ENCODE results near the gene TNFSF11.

The TNFSF11 gene

DNA sequence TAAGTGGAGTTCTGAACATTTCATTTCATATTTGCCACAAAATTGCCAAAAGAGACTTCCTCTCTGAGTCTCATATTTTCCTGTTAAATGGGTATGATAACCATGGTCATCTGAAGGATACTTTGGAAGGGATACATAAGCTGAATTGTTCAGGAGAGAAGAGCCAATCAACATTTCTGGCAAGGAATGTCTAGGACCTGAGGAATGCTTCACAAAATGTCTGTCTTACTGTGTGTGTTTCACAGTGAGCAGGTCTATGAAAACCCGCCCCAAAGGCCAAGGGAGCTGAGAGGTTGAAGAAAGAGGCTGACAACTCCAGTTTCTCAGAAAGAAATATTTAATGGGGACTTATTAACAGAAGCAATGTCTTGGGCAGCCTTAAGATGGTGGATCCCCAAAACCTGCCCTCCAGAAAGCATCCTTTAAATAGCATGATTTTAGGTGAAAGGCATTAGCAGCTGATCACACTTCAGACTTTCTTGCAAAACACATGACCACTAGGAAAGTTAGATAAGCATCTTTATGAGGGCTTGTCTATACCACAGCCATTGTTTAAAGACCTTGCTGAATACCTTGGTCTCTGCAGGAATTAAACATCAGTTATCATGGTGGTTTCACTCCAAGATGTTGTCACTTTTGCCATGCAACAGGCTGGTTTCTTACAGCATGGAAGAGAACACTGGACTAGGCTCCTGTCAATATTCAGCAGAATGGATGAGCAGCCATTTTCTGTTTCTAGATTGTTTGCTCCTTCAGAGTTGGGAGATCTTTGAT, 78.9 kb downstream of the TNFSF11 start:
- no peak overlapping the region for H4K8ac ChIP-seq (ENCODE audit: low read depth, low read length)
- DNase-seq (ENCODE audit: low spot score) = no peak
- H4K91ac ChIP-seq (ENCODE audit: low read depth, low read length, poor library complexity) = no peak overlapping the region
- H2BK120ac ChIP-seq (ENCODE audit: low read depth, low read length) = no peak overlapping the region
- H3K9me3 ChIP-seq (replicated peaks in 1 of 2; ENCODE audit: control insufficient read depth in 2 of 2, insufficient read depth in 1 of 2, low read depth in 1 of 2, low read length in 2 of 2) = no peaks in the 10 kb centered on the region
- H2BK15ac ChIP-seq (ENCODE audit: low read length) = no peak overlapping the region
- H3K79me1 ChIP-seq (ENCODE audit: low read depth, low read length) = no peaks in the 10 kb centered on the region
- H3K4me1 ChIP-seq (ENCODE audit: control insufficient read depth in 2 of 2, insufficient read depth in 1 of 2, low read depth in 1 of 2, low read length in 2 of 2) = peaks cover 0 to 9% of the 10 kb centered on the region in 2 donors
- H3K27ac ChIP-seq (replicated peaks; ENCODE audit: low read length) = no peak overlapping the region
- no peak overlapping the region for H2BK12ac ChIP-seq (ENCODE audit: low read length)
- H3K9ac ChIP-seq (ENCODE audit: low read depth, low read length, poor library complexity) = no peak overlapping the region
- H3K14ac ChIP-seq (ENCODE audit: low read length) = no peak overlapping the region
- no peak overlapping the region for H3K4ac ChIP-seq (ENCODE audit: low read length)
- H3K27me3 ChIP-seq (ENCODE audit: control insufficient read depth in 3 of 3, insufficient read depth in 3 of 3, low read depth in 1 of 3, low read length in 3 of 3) = no peaks in the 10 kb centered on the region
- no peak overlapping the region for H3K4me3 ChIP-seq (ENCODE audit: low read length in 2 of 2)
- H3K18ac ChIP-seq (ENCODE audit: low read length) = no peak overlapping the region
- H3K36me3 ChIP-seq (replicated peaks in 1 of 2; ENCODE audit: control insufficient read depth in 2 of 2, insufficient read depth in 2 of 2, low read length in 2 of 2) = no peaks in the 10 kb centered on the region
- no CpG with 5 or more reads among the region's 1 CpG for WGBS, 2 donors (ENCODE audit: extremely low coverage in 2 of 2, insufficient read length in 2 of 2, insufficient replicate concordance in 1 of 2)
- no peak overlapping the region for H3K4me2 ChIP-seq (ENCODE audit: insufficient read depth, low read length, poor library complexity, severe bottlenecking)
- H2AFZ ChIP-seq (ENCODE audit: low read length) = no peak overlapping the region
- H2AK5ac ChIP-seq (ENCODE audit: low read depth, low read length) = no peak overlapping the region
- no peak overlapping the region for H3K23ac ChIP-seq (ENCODE audit: low read depth, low read length, poor library complexity)
- H2BK5ac ChIP-seq (ENCODE audit: low read length) = no peak overlapping the region

DNA sequence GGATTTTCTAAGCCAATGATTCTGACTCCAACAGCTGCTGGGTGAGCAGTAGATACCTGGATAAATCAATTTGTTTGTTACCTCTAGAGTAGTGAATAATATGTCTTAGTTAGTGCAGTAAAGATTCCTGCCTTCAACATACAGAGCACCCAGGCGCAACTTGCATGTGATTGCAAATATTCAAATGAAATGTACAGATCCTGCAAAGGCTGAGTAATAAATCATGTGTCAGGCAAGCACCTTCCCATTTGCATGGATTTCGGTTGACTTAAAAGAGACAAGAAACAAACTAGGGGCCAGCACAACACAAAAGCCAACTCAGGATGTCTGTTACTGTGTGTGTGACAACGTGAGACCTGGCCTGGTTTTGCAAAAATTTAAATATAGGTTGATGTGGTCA, 79.7 kb downstream of the TNFSF11 start:
- H2BK5ac ChIP-seq (ENCODE audit: low read length) = no peak overlapping the region
- H3K79me1 ChIP-seq (ENCODE audit: low read depth, low read length) = no peaks in the 10 kb centered on the region
- DNase-seq (ENCODE audit: low spot score) = no peak
- no peak overlapping the region for H3K27ac ChIP-seq (replicated peaks; ENCODE audit: low read length)
- H2AFZ ChIP-seq (ENCODE audit: low read length) = no peak overlapping the region
- no peak overlapping the region for H2AK5ac ChIP-seq (ENCODE audit: low read depth, low read length)
- H3K9me3 ChIP-seq (replicated peaks in 1 of 2; ENCODE audit: control insufficient read depth in 2 of 2, insufficient read depth in 1 of 2, low read depth in 1 of 2, low read length in 2 of 2) = no peaks in the 10 kb centered on the region
- no peak overlapping the region for H4K91ac ChIP-seq (ENCODE audit: low read depth, low read length, poor library complexity)
- H3K14ac ChIP-seq (ENCODE audit: low read length) = no peak overlapping the region
- H3K4me3 ChIP-seq (ENCODE audit: low read length in 2 of 2) = no peak overlapping the region
- no peak overlapping the region for H4K8ac ChIP-seq (ENCODE audit: low read depth, low read length)
- peaks cover 0 to 9% of the 10 kb centered on the region in 2 donors for H3K4me1 ChIP-seq (ENCODE audit: control insufficient read depth in 2 of 2, insufficient read depth in 1 of 2, low read depth in 1 of 2, low read length in 2 of 2)
- H3K9ac ChIP-seq (ENCODE audit: low read depth, low read length, poor library complexity) = no peak overlapping the region
- H3K36me3 ChIP-seq (replicated peaks in 1 of 2; ENCODE audit: control insufficient read depth in 2 of 2, insufficient read depth in 2 of 2, low read length in 2 of 2) = no peaks in the 10 kb centered on the region
- WGBS, 2 donors (ENCODE audit: extremely low coverage in 2 of 2, insufficient read length in 2 of 2, insufficient replicate concordance in 1 of 2) = no CpG with 5 or more reads among the region's 3 CpGs
- H3K18ac ChIP-seq (ENCODE audit: low read length) = peak overlapping the region; percentile 21
- H2BK15ac ChIP-seq (ENCODE audit: low read length) = no peak overlapping the region
- H2BK12ac ChIP-seq (ENCODE audit: low read length) = no peak overlapping the region
- H3K23ac ChIP-seq (ENCODE audit: low read depth, low read length, poor library complexity) = no peak overlapping the region
- no peak overlapping the region for H3K4ac ChIP-seq (ENCODE audit: low read length)
- no peak overlapping the region for H2BK120ac ChIP-seq (ENCODE audit: low read depth, low read length)
- no peak overlapping the region for H3K4me2 ChIP-seq (ENCODE audit: insufficient read depth, low read length, poor library complexity, severe bottlenecking)
- H3K27me3 ChIP-seq (ENCODE audit: control insufficient read depth in 3 of 3, insufficient read depth in 3 of 3, low read depth in 1 of 3, low read length in 3 of 3) = no peaks in the 10 kb centered on the region

DNA sequence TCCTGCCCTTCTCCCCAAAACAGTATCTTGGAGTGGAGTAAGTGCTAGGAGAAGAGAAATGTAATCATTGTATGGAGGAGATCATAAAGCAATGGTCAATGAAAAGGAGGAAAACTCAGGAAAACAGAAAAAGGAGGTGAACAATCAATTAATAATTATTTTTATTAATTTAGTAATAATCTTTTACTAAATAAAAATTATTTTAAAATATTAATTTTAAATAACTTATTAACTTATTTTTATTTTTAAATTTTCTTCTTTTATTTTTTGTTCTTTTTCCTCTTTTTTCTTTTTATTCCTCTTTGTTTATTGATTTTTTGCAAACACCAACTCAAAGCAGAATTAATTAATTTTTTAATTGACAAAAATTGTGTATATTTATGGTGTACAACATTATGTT, 80.3 kb downstream of the TNFSF11 start:
- Histone ChIP-seq H4K91ac (ENCODE audit: low read depth, low read length, poor library complexity) (no peak overlapping the region), H3K23ac (ENCODE audit: low read depth, low read length, poor library complexity) (no peak overlapping the region), H3K27me3 (ENCODE audit: control insufficient read depth in 3 of 3, insufficient read depth in 3 of 3, low read depth in 1 of 3, low read length in 3 of 3) (no peaks in the 10 kb centered on the region), H3K4me2 (ENCODE audit: insufficient read depth, low read length, poor library complexity, severe bottlenecking) (no peak overlapping the region), H2AFZ (ENCODE audit: low read length) (no peak overlapping the region), H3K9ac (ENCODE audit: low read depth, low read length, poor library complexity) (no peak overlapping the region), H2AK5ac (ENCODE audit: low read depth, low read length) (no peak overlapping the region), H2BK120ac (ENCODE audit: low read depth, low read length) (no peak overlapping the region), H3K14ac (ENCODE audit: low read length) (no peak overlapping the region), H3K36me3 (replicated peaks in 1 of 2; ENCODE audit: control insufficient read depth in 2 of 2, insufficient read depth in 2 of 2, low read length in 2 of 2) (no peaks in the 10 kb centered on the region), H3K79me1 (ENCODE audit: low read depth, low read length) (no peaks in the 10 kb centered on the region), H4K8ac (ENCODE audit: low read depth, low read length) (no peak overlapping the region), H2BK12ac (ENCODE audit: low read length) (no peak overlapping the region), H3K4me1 (ENCODE audit: control insufficient read depth in 2 of 2, insufficient read depth in 1 of 2, low read depth in 1 of 2, low read length in 2 of 2) (peaks cover 0 to 9% of the 10 kb centered on the region in 2 donors), H2BK5ac (ENCODE audit: low read length) (no peak overlapping the region), H3K18ac (ENCODE audit: low read length) (peak overlapping the region; percentile 21), H3K4me3 (ENCODE audit: low read length in 2 of 2) (no peak overlapping the region), H3K4ac (ENCODE audit: low read length) (no peak overlapping the region), H3K9me3 (replicated peaks in 1 of 2; ENCODE audit: control insufficient read depth in 2 of 2, insufficient read depth in 1 of 2, low read depth in 1 of 2, low read length in 2 of 2) (no peaks in the 10 kb centered on the region), H2BK15ac (ENCODE audit: low read length) (no peak overlapping the region), H3K27ac (replicated peaks; ENCODE audit: low read length) (no peak overlapping the region)
- no peak for DNase-seq (ENCODE audit: low spot score)

DNA sequence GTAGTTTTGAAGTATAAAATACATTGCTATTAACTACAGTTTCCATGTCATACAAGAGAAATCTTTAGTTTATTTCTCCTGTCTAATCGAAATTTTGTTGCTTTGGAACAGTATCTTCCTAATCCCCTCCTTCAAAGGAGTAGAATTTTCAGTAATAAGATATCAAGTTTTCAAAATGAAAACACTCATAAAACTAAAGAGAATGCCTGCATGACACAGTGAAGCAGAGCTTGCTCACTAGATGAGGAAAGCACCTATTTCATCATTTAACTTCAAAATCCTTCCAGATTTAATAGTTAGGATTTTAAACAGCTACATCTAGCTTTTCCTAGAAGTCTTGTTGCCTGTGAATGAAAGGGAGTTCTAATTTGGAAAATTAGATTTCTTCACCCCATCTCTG, 80.8 kb downstream of the TNFSF11 start:
- H4K91ac ChIP-seq (ENCODE audit: low read depth, low read length, poor library complexity) = no peak overlapping the region
- H3K18ac ChIP-seq (ENCODE audit: low read length) = no peak overlapping the region
- no peak overlapping the region for H3K27ac ChIP-seq (replicated peaks; ENCODE audit: low read length)
- no peak overlapping the region for H4K8ac ChIP-seq (ENCODE audit: low read depth, low read length)
- no peak overlapping the region for H3K23ac ChIP-seq (ENCODE audit: low read depth, low read length, poor library complexity)
- H2AFZ ChIP-seq (ENCODE audit: low read length) = no peak overlapping the region
- no CpG with 5 or more reads among the region's 1 CpG for WGBS, 2 donors (ENCODE audit: extremely low coverage in 2 of 2, insufficient read length in 2 of 2, insufficient replicate concordance in 1 of 2)
- no peak overlapping the region for H3K4me3 ChIP-seq (ENCODE audit: low read length in 2 of 2)
- no peaks in the 10 kb centered on the region for H3K79me1 ChIP-seq (ENCODE audit: low read depth, low read length)
- no peak overlapping the region for H3K14ac ChIP-seq (ENCODE audit: low read length)
- H3K4ac ChIP-seq (ENCODE audit: low read length) = no peak overlapping the region
- no peak overlapping the region for H3K9ac ChIP-seq (ENCODE audit: low read depth, low read length, poor library complexity)
- H2BK15ac ChIP-seq (ENCODE audit: low read length) = no peak overlapping the region
- H3K4me2 ChIP-seq (ENCODE audit: insufficient read depth, low read length, poor library complexity, severe bottlenecking) = no peak overlapping the region
- no peak overlapping the region for H2AK5ac ChIP-seq (ENCODE audit: low read depth, low read length)
- H3K4me1 ChIP-seq (ENCODE audit: control insufficient read depth in 2 of 2, insufficient read depth in 1 of 2, low read depth in 1 of 2, low read length in 2 of 2) = peaks cover 0 to 9% of the 10 kb centered on the region in 2 donors
- H3K36me3 ChIP-seq (replicated peaks in 1 of 2; ENCODE audit: control insufficient read depth in 2 of 2, insufficient read depth in 2 of 2, low read length in 2 of 2) = no peaks in the 10 kb centered on the region
- no peaks in the 10 kb centered on the region for H3K9me3 ChIP-seq (replicated peaks in 1 of 2; ENCODE audit: control insufficient read depth in 2 of 2, insufficient read depth in 1 of 2, low read depth in 1 of 2, low read length in 2 of 2)
- no peaks in the 10 kb centered on the region for H3K27me3 ChIP-seq (ENCODE audit: control insufficient read depth in 3 of 3, insufficient read depth in 3 of 3, low read depth in 1 of 3, low read length in 3 of 3)
- no peak overlapping the region for H2BK5ac ChIP-seq (ENCODE audit: low read length)
- H2BK12ac ChIP-seq (ENCODE audit: low read length) = no peak overlapping the region
- H2BK120ac ChIP-seq (ENCODE audit: low read depth, low read length) = no peak overlapping the region
- DNase-seq (ENCODE audit: low spot score) = no peak
